Peyer's patch (tissue), 4 donors: ENCODE results near the gene FBLN1. TPM values are rescaled to one million over a fixed set of nuclear protein-coding genes. Genes with fewer than 3 reads are reported as not detected.

Experiments used
- DNase-seq, 3 donors: peaks; one replicate each; pipeline ENCODE4 v3.0.0-alpha.2; 2017 to 2019
- H3K27ac ChIP-seq, 4 donors: fragments of 200-600 bp; sonication (generic); one replicate each; pipeline ENCODE4 v1.5.1; 2016 to 2019
- H3K27me3 ChIP-seq, 2 donors: fragments of 200-600 bp; sonication (generic); one replicate each; pipeline ENCODE4 v1.5.1; 2019
- H3K36me3 ChIP-seq, 3 donors: fragments of 200-600 bp; sonication (generic); one replicate each; pipeline ENCODE4 v1.5.1; 2016 to 2019
- H3K4me1 ChIP-seq, 4 donors: fragments of 200-600 bp; sonication (generic); one replicate each; pipeline ENCODE4 v1.5.1; 2016 to 2019
- H3K4me3 ChIP-seq, 4 donors: fragments of 200-600 bp; sonication (generic); 1 replicate in 3 of 4; 2 replicates in 1 of 4; pipeline ENCODE4 v1.5.1; 2016 to 2019; ENCODE audit warnings: mild to moderate bottlenecking in 1 of 4
- H3K9me3 ChIP-seq, 4 donors: fragments of 200-600 bp; sonication (generic); one replicate each; pipeline ENCODE4 v1.5.1; 2016 to 2019; ENCODE audit warnings: mild to moderate bottlenecking in 1 of 4
- CTCF ChIP-seq, 6 experiments: fragments of 450-650 bp in 4 of 6; fragments of 200-600 bp in 2 of 6; sonication (generic) in 1 of 6; IDR thresholded peaks; one replicate each; pipeline ENCODE4 v1.5.1; 2017 to 2019; ENCODE audit warnings: antibody characterized with exemption in 6 of 6, mild to moderate bottlenecking in 3 of 6, moderate library complexity in 1 of 6
- POLR2A ChIP-seq, 2 donors: fragments of 450-650 bp; IDR thresholded peaks; one replicate each; pipeline ENCODE4 v1.5.1; 2017; ENCODE audit warnings: antibody characterized with exemption in 2 of 2, mild to moderate bottlenecking in 2 of 2, moderate library complexity in 2 of 2
- total RNA-seq, 4 donors: library from RNA; depleted of rRNA; stranded (reverse); fragments of >200 nt; gene quantifications; one replicate each; pipeline ENCODE4 v1.1.0, GENCODE V29; 2016

The FBLN1 gene
- total RNA-seq, 4 donors from 2014 or later, result 29.8 to 162 (median 136) TPM

GRCh38 chr22:45473626-45474237 is 29.0 kb upstream of the FBLN1 start:
- Histone ChIP-seq H3K4me1 (no peaks in the 10 kb centered on the region), H3K27ac (no peak overlapping the region), H3K9me3 (no peaks in the 10 kb centered on the region), H3K36me3 (no peaks in the 10 kb centered on the region), H3K4me3 (no peak overlapping the region), H3K27me3 (no peaks in the 10 kb centered on the region)
- no peak for DNase-seq
- TF ChIP-seq CTCF (IDR thresholded peaks at IDR 0.05), result no peak
- no peak for TF ChIP-seq POLR2A (IDR thresholded peaks at IDR 0.05)

DNA sequence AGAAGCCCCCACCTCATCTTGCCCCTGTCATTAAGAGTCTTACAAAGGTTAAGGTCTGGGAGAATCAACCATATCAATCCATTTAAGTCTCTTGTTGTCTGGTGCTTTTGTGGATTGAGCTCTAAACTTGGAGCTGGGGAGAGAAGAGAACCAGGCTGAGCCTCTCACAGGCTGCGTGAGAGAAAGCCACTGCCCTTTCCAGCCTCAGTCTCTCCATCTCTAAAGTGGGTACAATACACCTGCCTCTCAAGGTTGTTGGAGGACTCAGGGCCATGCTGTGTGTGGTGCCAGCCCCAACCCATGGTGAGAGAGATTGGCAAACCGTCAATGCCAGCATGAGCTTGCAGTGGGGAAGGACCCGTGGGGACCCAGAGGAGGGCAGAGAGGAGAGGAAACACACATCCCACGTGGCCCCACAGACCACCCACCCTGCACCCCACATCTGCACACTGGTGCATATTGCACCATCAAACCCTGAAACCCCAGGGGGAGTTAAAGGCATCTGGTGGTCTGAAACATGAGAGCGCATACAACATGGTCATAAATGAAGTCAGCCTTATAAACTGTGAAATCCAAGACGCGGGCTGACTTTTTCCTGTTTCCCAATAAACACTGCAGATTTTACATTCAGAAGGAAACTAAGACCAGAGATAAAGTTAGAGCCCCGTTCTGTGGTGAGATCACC is 27.5 kb upstream of the FBLN1 start:
- no peaks in the 10 kb centered on the region for H3K36me3 ChIP-seq
- no peak for DNase-seq
- no peak overlapping the region for H3K4me3 ChIP-seq
- no peak overlapping the region for H3K27ac ChIP-seq
- no peaks in the 10 kb centered on the region for H3K27me3 ChIP-seq
- no peaks in the 10 kb centered on the region for H3K9me3 ChIP-seq
- H3K4me1 ChIP-seq, result no peaks in the 10 kb centered on the region
- no peak for TF ChIP-seq CTCF (IDR thresholded peaks at IDR 0.05)
- no peak for TF ChIP-seq POLR2A (IDR thresholded peaks at IDR 0.05)

GRCh38 chr22:45475851-45476514 is 26.7 kb upstream of the FBLN1 start:
- H3K9me3 ChIP-seq, result no peaks in the 10 kb centered on the region
- H3K27ac ChIP-seq, result no peak overlapping the region
- no peak overlapping the region for H3K4me3 ChIP-seq
- no peaks in the 10 kb centered on the region for H3K27me3 ChIP-seq
- DNase-seq, result no peak
- no peaks in the 10 kb centered on the region for H3K4me1 ChIP-seq
- H3K36me3 ChIP-seq, result no peaks in the 10 kb centered on the region
- TF ChIP-seq CTCF (IDR thresholded peaks at IDR 0.05) (no peak), POLR2A (IDR thresholded peaks at IDR 0.05) (no peak)

- no peak for DNase-seq
- H3K27me3 ChIP-seq, result no peaks in the 10 kb centered on the region
- no peaks in the 10 kb centered on the region for H3K9me3 ChIP-seq
- H3K27ac ChIP-seq, result no peak overlapping the region
- no peaks in the 10 kb centered on the region for H3K36me3 ChIP-seq
- TF ChIP-seq POLR2A (IDR thresholded peaks at IDR 0.05), result no peak
- no peak for TF ChIP-seq CTCF (IDR thresholded peaks at IDR 0.05)
- no peaks in the 10 kb centered on the region for H3K4me1 ChIP-seq
- no peak overlapping the region for H3K4me3 ChIP-seq
Observed at GRCh38 chr22:45476814-45477213, 25.9 kb upstream of the FBLN1 start.

- Histone ChIP-seq H3K27ac (no peak overlapping the region), H3K9me3 (no peaks in the 10 kb centered on the region), H3K4me3 (no peak overlapping the region), H3K36me3 (no peaks in the 10 kb centered on the region), H3K27me3 (no peaks in the 10 kb centered on the region), H3K4me1 (no peaks in the 10 kb centered on the region)
- DNase-seq, result no peak
- TF ChIP-seq CTCF (IDR thresholded peaks at IDR 0.05), result no peak
- TF ChIP-seq POLR2A (IDR thresholded peaks at IDR 0.05), result no peak
Observed at GRCh38 chr22:45477366-45478107, 25.1 kb upstream of the FBLN1 start.
